Motor neuron (in vitro differentiated cells): ENCODE results near the gene PCDH9. TPM values are rescaled to one million over a fixed set of nuclear protein-coding genes. Genes with fewer than 3 reads are reported as not detected.
A peak's percentile ranks its signal among the peaks of the same experiment; 100 is the strongest.

Experiments used
- ATAC-seq, 8 experiments: fragments of 200-7000 bp; cut with Tn5 transposase; replicated peaks in 6 of 8; 2 replicates each; pipeline ENCODE4 v1.8.0; 2021; ENCODE audit warnings: mild to moderate bottlenecking in 8 of 8, moderate library complexity in 8 of 8
- H3K27ac ChIP-seq, 2 donors: fragments of 250-450 bp; sonication (Bioruptor Pico); 2 replicates each; pipeline ENCODE4 v1.9.0; 2021; ENCODE audit warnings: antibody characterized with exemption in 2 of 2, mild to moderate bottlenecking in 2 of 2, moderate library complexity in 1 of 2
- H3K4me1 ChIP-seq, 2 donors: fragments of 250-450 bp; sonication (Bioruptor Pico); replicated peaks in 1 of 2; 2 replicates each; pipeline ENCODE4 v1.6.1; 2021; ENCODE audit warnings: antibody characterized with exemption in 2 of 2, mild to moderate bottlenecking in 2 of 2, moderate library complexity in 1 of 2
- H3K4me3 ChIP-seq, 5 donors: fragments of 250-450 bp; sonication (Bioruptor Pico); 2 replicates each; pipeline ENCODE4 v1.9.0; 2021; ENCODE audit warnings: antibody characterized with exemption in 5 of 5, mild to moderate bottlenecking in 5 of 5, moderate library complexity in 4 of 5
- WGBS, 10 experiments: fragments of 450-650 bp; shearing (Covaris generic); methylation state at CpG; one replicate each; pipeline ENCODE4 v1.0.0; 2022; 5-methylcytosine and 5-hydroxymethylcytosine counted together
- in situ Hi-C, 9 experiments: fragments of 400-800 bp; cut with MboI; loops; one replicate each; pipeline ENCODE4 v1.15.0; 2021; ENCODE audit warnings: low sequenced_read_pairs in 9 of 9, low pct_unique_long_range_greater_than_20kb in 2 of 9; ENCODE audit not compliant: unreplicated experiment in 9 of 9
- total RNA-seq, 8 experiments: library from RNA; unstranded; fragments of 300-600 nt; gene quantifications; 2 replicates each; pipeline versions ENCODE4 v1.2.3 to v1.2.4, GENCODE V29; 2022

The PCDH9 gene
- total RNA-seq, 8 experiments from 2014 or later: 0.51 to 201 (median 64.7) TPM

DNA sequence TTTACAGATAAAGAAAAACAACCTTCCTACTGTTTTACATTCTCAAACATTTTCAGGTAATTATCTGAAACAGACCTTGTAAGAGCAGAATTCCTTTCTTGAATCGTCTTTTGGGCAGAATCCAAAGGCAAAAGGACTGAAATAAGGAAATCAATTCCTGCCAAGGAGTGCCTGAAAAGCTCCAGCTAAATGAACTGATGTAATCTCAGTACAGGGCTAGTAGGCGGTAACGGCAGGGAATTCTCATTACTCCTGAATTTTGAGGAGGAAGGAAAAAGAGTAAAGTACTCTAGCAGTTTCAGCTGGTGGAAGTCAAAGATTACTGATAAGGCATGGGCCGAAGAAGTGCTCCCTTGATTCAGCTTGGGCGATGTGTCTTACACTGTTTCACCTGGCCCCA is 168.4 kb downstream of the PCDH9 start:
- Histone ChIP-seq H3K27ac (no peak overlapping the region), H3K4me1 (no peaks in the 10 kb centered on the region), H3K4me3 (no peak overlapping the region)
- ATAC-seq: peak in 1 of 8 experiments; percentile 12
- in situ Hi-C loops: no loop called here
- 40 to 89% (median 82%) methylated on average over 1 to 5 of the region's 5 CpGs for WGBS, 10 experiments

- 33 to 97% (median 87%) methylated on average over 3 to 8 of the region's 8 CpGs for whole genome bisulfite sequencing, 10 experiments
- ATAC-seq: no peak
These were observed 177.3 kb downstream of the PCDH9 start for GRCh38 chr13:67052550-67053490.

GRCh38 chr13:67049744-67050143 is 180.4 kb downstream of the PCDH9 start:
- H3K4me3 ChIP-seq: no peak overlapping the region
- H3K4me1 ChIP-seq: peaks cover 7 to 11% of the 10 kb centered on the region in 2 donors
- H3K27ac ChIP-seq: no peak overlapping the region
- in situ Hi-C loops: no loop called here
- 0 to 100% (median 71%) methylated on average over 1 of the region's 1 CpG; no CpG with 5 or more reads in 3 of the 10 experiments for WGBS, 10 experiments
- ATAC-seq: no peak

More at GRCh38 chr13:67052550-67053490, 177.3 kb downstream of the PCDH9 start:
- H3K27ac ChIP-seq: no peak overlapping the region
- no peak overlapping the region for H3K4me3 ChIP-seq
- in situ Hi-C loops: no loop called here
- H3K4me1 ChIP-seq: peaks cover 7 to 11% of the 10 kb centered on the region in 2 donors

GRCh38 chr13:67048821-67049150 is 181.3 kb downstream of the PCDH9 start:
- in situ Hi-C loops: no loop called here
- H3K4me3 ChIP-seq: no peak overlapping the region
- H3K27ac ChIP-seq: no peak overlapping the region
- 0 to 100% (median 85%) methylated on average over 1 to 2 of the region's 2 CpGs; no CpG with 5 or more reads in 2 of the 10 experiments for WGBS, 10 experiments
- ATAC-seq: peak in 5 of 8 experiments; percentile 19 to 66 (median 28)
- H3K4me1 ChIP-seq: peaks cover 7 to 11% of the 10 kb centered on the region in 2 donors

GRCh38 chr13:67048084-67048820 is 181.9 kb downstream of the PCDH9 start:
- H3K4me3 ChIP-seq: no peak overlapping the region
- in situ Hi-C loops: no loop called here
- no peak overlapping the region for H3K27ac ChIP-seq
- peaks cover 7 to 11% of the 10 kb centered on the region in 2 donors for H3K4me1 ChIP-seq
- peak in 7 of 8 experiments; percentile 21 to 72 (median 60) for ATAC-seq
- WGBS, 10 experiments: 0 to 100% (median 62%) methylated on average over 1 to 4 of the region's 4 CpGs; no CpG with 5 or more reads in 1 of the 10 experiments

- in situ Hi-C loops: no loop called here
- Histone ChIP-seq H3K4me1 (peaks cover 7 to 11% of the 10 kb centered on the region in 2 donors), H3K4me3 (no peak overlapping the region), H3K27ac (no peak overlapping the region)
- 0 to 100% (median 67%) methylated on average over 1 of the region's 1 CpG; no CpG with 5 or more reads in 1 of the 10 experiments for WGBS, 10 experiments
- no peak for ATAC-seq
These were observed 184.8 kb downstream of the PCDH9 start for GRCh38 chr13:67045357-67045756.

- Histone ChIP-seq H3K27ac (no peak overlapping the region), H3K4me3 (no peak overlapping the region), H3K4me1 (peaks cover 7 to 11% of the 10 kb centered on the region in 2 donors)
- ATAC-seq: no peak
- in situ Hi-C loops: no loop called here
- WGBS, 10 experiments: 0 to 100% (median 90%) methylated on average over 1 of the region's 1 CpG; no CpG with 5 or more reads in 1 of the 10 experiments
These were observed 186.2 kb downstream of the PCDH9 start for GRCh38 chr13:67043901-67044300.

GRCh38 chr13:67042556-67042955 is 187.6 kb downstream of the PCDH9 start:
- Histone ChIP-seq H3K4me1 (peaks cover 0 to under 1% of the 10 kb centered on the region in 2 donors), H3K27ac (no peak overlapping the region), H3K4me3 (no peak overlapping the region)
- in situ Hi-C loops: no loop called here
- ATAC-seq: no peak
- 8 to 67% (median 36%) methylated on average over 1 to 2 of the region's 2 CpGs for WGBS, 10 experiments

DNA sequence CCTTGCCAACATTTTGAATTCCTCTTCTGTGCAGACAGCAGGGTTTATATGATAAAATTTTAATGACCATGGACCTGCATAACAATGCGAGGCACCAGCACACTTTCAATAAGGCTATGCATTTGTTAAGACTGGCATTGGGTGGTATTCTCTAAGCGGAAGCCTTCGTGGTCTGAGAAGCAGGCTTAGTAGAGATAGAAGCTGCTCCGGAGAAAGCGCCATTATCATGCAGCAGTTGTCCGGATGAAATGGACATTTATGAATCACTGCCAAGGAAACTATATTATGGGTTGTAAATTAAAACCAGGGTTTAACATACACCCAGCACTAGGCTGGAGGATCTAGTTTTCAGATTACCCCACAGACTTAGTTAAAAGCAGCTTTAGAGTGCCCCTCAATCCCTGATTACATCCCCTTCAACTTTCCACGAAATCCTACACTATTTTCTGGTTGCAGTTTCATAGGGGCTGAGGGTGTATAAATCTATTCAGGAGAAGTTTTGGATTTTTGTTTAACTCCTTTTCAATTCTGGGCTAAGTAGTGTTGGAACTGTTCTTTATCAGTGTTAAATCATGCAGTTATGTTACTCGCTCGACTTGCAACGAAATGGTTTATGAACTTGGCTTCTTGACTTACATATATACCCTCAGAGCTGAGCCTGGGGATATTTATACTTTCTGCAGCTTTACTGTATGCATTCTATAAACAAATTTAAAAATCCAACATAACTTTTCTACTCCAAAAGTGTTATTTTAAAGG is 193.3 kb downstream of the PCDH9 start:
- Histone ChIP-seq H3K4me3 (no peak overlapping the region), H3K27ac (no peak overlapping the region), H3K4me1 (peaks cover 0 to 8% of the 10 kb centered on the region in 2 donors)
- in situ Hi-C loops: no loop called here
- WGBS, 10 experiments: 3 to 100% (median 56%) methylated on average over 2 to 10 of the region's 10 CpGs
- ATAC-seq: peak in 4 of 8 experiments; percentile 36 to 76 (median 41)

DNA sequence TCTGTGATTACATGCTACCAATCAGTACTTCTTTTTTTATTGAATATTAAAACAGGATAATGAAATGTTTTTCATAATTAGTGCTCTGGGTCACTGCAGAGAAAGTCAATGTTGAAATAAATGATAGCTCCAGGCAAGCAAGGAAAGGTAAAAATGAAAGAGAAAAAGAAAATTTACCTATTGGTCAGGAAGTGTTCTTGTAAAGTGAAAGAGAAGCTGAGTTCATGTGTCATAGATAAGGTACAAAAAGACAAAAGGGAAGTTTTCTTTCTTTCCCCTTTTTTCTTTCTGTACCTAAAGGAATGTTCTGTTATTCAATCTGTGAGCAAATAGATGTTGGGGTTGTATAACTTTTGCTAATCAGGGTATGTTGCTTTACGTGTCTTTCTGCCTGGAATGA is 197.0 kb downstream of the PCDH9 start:
- ATAC-seq: no peak
- WGBS, 10 experiments: 15 to 100% (median 92%) methylated on average over 1 of the region's 1 CpG; no CpG with 5 or more reads in 3 of the 10 experiments
- Histone ChIP-seq H3K4me1 (peaks cover 0 to 8% of the 10 kb centered on the region in 2 donors), H3K4me3 (no peak overlapping the region), H3K27ac (no peak overlapping the region)
- in situ Hi-C loops: no loop called here

DNA sequence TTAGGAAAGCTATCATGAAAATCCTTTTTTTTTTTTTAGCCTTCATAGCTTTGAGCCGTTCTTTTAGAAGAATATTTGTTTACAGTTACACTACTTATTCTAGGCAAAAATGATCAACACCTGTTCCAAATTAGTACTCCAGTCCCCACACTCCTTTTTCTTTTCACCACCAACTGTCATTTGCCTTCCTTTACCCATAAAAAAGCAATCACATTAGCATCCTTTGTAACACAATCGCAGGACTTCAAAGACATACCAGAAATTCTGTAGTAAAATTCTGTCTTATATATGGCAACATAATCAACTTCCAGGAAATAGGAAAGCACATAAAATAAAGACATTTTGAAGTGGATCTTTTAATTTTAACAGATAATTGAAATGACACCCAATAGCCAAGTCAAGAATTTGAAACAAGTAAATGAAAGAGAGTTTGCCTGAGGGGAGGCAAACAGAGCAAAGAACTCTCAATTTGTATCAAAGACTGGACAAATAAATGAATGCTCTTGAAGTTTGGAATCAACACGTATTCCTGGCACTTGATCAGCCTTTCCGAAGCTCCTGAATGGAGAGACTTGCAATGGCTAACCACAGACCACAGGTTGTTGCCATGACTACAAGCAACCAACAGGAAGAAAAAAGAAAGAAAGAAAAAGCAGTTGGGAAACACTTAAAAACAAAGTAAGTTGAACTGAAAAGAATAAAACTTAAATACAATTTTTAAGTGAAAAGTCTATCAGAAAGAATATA is 206.8 kb downstream of the PCDH9 start:
- Histone ChIP-seq H3K4me3 (no peak overlapping the region), H3K27ac (no peak overlapping the region), H3K4me1 (no peaks in the 10 kb centered on the region)
- in situ Hi-C loops: no loop called here
- peak in 3 of 8 experiments; percentile 64 to 87 (median 73) for ATAC-seq
- WGBS, 10 experiments: 0 to 21% (median 10%) methylated on average over 2 to 4 of the region's 4 CpGs

DNA sequence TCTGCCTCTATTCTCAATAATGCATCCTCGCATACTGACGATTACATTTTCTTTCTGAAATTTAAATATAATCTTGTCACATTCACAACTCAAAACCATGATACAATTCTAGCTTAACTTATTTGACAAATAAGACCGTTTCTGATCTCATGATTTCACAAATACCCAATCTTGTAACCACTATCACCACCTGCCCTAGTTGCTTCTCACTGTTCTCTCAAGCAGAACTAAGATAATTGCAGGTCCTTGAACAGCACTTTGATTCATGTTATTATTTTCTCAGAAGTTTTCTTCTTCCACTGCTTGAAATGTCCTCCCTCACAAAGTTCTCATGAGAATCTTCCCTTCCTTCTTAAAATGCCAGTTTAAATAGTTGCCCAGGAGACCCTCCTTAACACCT is 211.4 kb downstream of the PCDH9 start:
- in situ Hi-C loops: no loop called here
- 63 to 97% (median 77%) methylated on average over 1 to 3 of the region's 3 CpGs; no CpG with 5 or more reads in 1 of the 10 experiments for WGBS, 10 experiments
- no peak for ATAC-seq
- Histone ChIP-seq H3K4me1 (no peaks in the 10 kb centered on the region), H3K27ac (no peak overlapping the region), H3K4me3 (no peak overlapping the region)
